Omental fat pad (tissue), 4 donors: Measurements from ENCODE around the gene MISP. TPM values are rescaled to one million over a fixed set of nuclear protein-coding genes. Genes with fewer than 3 reads are reported as not detected.

Experiments
- ATAC-seq: fragments of 150-250 bp; one replicate; pipeline ENCODE4 v1.9.1; 2016; ENCODE audit warnings: mild to moderate bottlenecking, moderate library complexity; ENCODE audit not compliant: low FRiP score
- DNase-seq: peaks from one replicate; pipeline ENCODE4 v3.0.0-alpha.2; 2019; ENCODE audit warnings: low spot score
- total RNA-seq, 4 donors: library from RNA; depleted of rRNA; stranded (reverse); fragments of >200 nt; gene quantifications; one replicate each; pipeline ENCODE4 v1.1.0, GENCODE V29; 2016
- TF ChIP-seq, protein P1 (sequence below), 3 donors: fragments of 450-650 bp; IDR thresholded peaks; one replicate each; pipeline ENCODE4 v1.5.1; 2016 to 2017; ENCODE audit warnings: antibody characterized with exemption in 3 of 3, mild to moderate bottlenecking in 3 of 3, moderate library complexity in 2 of 3

The MISP gene
- total RNA-seq, 4 donors from 2014 or later, result 1.4 to 9.6 (median 3.2) TPM; not detected in 1

DNA sequence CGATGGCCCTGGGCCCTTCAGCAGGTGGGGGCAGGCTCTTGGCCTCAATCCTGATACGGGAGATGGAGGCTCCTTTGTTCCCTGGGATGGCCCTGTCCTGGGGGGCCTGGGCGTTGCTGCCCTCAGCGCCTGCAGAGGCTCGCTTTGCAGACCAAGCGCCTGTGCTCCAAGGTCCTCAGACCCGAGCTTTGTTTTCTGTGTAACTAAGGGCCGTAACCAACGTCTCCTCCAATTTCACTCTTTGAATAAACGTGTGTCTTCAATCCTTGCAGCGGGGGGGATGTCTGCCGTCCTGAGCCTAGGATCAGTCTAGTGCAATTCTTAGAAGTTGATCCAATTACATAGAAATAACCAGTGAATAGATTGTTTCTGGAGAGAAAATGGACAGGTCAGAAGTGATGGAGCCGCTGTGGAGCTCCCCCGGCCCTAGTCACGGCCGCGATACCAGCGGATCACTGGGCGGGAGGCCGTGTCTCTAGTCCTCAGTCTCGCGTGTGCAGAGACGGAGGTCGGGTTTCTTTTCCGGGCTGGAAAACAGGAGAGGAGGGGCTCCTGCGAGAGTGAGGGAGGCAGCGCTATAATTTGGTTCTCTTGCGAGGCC, 51.7 kb downstream of the MISP start:
- DNase-seq, result no peak
- TF ChIP-seq, protein P1, sequence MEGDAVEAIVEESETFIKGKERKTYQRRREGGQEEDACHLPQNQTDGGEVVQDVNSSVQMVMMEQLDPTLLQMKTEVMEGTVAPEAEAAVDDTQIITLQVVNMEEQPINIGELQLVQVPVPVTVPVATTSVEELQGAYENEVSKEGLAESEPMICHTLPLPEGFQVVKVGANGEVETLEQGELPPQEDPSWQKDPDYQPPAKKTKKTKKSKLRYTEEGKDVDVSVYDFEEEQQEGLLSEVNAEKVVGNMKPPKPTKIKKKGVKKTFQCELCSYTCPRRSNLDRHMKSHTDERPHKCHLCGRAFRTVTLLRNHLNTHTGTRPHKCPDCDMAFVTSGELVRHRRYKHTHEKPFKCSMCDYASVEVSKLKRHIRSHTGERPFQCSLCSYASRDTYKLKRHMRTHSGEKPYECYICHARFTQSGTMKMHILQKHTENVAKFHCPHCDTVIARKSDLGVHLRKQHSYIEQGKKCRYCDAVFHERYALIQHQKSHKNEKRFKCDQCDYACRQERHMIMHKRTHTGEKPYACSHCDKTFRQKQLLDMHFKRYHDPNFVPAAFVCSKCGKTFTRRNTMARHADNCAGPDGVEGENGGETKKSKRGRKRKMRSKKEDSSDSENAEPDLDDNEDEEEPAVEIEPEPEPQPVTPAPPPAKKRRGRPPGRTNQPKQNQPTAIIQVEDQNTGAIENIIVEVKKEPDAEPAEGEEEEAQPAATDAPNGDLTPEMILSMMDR (IDR thresholded peaks at IDR 0.05), result no peak
- no peak for ATAC-seq

DNA sequence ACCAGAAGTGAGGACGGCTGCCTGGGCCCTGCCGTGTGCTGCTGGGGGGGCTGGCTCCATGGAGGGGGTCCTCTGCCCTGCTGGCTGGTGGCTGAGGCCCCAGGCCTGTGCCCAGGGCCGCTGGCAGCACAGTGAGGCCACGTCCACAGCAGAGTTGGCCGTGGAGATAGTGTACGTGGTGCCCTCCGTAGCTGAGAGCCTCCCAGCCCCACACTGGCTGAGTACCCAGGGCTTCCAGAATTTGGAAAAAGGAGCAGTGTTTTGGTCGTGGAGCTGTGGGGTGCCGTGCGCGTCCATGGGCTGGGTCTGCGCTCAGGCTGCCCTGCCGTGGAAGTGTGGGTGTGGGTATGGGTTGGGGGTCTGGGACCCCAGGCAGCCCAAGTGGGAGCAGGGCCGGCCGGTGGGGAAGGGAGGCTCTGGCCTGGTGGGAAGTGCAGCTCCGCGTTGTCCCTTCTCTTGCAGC, 52.2 kb downstream of the MISP start:
- DNase-seq, result no peak
- TF ChIP-seq, protein P1 (IDR thresholded peaks at IDR 0.05), result no peak
- ATAC-seq, result no peak

DNA sequence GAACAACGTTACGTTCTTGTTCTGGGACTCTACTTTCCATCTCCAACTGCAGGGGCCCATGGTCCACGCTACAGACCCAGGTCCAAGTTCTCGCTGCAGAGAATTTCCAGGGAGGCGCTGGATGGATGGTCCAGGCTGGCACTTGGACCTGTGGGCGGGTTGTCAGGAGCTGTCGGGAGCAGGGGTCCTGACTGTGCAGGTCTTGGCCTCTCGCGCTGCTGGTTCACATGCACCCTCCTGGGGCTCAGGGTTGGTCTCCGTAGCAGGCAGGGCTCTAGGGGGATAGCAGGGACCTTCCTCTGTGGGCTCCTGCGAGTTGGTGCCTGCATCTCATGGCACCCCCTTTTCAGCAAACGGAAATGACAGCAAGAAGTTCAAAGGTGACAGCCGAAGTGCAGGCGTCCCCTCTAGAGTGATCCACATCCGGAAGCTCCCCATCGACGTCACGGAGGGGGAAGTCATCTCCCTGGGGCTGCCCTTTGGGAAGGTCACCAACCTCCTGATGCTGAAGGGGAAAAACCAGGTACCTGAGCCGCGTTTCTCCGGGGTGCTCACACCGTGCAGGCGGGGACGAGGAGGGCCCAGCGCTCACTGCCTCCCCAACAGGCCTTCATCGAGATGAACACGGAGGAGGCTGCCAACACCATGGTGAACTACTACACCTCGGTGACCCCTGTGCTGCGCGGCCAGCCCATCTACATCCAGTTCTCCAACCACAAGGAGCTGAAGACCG, 52.9 kb downstream of the MISP start:
- DNase-seq (no peak), ATAC-seq (no peak)
- TF ChIP-seq, protein P1 (IDR thresholded peaks at IDR 0.05), result no peak

DNA sequence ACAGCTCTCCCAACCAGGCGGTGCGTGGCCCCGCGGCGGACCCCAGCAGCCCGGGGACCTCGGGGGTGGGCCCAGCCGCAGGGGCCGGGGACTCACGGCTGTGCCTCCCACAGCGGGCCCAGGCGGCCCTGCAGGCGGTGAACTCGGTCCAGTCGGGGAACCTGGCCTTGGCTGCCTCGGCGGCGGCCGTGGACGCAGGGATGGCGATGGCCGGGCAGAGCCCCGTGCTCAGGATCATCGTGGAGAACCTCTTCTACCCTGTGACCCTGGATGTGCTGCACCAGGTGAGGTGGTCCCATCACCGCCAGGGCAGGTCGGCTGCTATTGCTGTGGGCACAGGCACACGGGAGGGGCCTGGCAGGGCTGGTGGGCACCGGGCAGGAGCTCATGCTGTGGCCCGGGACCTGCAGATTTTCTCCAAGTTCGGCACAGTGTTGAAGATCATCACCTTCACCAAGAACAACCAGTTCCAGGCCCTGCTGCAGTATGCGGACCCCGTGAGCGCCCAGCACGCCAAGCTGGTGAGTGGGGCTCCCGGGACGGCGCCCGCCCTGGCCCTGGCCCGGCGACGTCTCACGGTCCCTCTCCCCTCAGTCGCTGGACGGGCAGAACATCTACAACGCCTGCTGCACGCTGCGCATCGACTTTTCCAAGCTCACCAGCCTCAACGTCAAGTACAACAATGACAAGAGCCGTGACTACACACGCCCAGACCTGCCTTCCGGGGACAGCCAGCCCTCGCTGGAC, 53.7 kb downstream of the MISP start:
- no peak for ATAC-seq
- TF ChIP-seq, protein P1 (IDR thresholded peaks at IDR 0.05), result no peak
- no peak for DNase-seq

DNA sequence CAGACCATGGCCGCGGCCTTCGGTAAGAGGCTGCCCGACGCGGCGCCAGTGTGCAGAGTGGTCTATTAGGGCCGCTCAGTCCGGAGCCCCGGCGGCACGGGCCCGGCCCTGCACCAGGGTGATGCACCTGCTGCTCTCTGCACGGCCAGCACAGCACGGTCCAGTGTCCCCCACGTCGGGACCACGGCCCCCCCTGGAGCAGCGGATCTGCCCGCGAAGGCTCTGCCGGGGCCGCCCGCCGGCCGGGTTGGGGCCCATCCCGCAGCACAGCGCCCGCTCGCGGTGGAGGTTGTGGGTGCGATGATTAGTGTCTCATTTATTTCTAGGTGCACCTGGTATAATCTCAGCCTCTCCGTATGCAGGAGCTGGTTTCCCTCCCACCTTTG, 54.2 kb downstream of the MISP start:
- DNase-seq (no peak), ATAC-seq (no peak)
- TF ChIP-seq, protein P1 (IDR thresholded peaks at IDR 0.05), result no peak

DNA sequence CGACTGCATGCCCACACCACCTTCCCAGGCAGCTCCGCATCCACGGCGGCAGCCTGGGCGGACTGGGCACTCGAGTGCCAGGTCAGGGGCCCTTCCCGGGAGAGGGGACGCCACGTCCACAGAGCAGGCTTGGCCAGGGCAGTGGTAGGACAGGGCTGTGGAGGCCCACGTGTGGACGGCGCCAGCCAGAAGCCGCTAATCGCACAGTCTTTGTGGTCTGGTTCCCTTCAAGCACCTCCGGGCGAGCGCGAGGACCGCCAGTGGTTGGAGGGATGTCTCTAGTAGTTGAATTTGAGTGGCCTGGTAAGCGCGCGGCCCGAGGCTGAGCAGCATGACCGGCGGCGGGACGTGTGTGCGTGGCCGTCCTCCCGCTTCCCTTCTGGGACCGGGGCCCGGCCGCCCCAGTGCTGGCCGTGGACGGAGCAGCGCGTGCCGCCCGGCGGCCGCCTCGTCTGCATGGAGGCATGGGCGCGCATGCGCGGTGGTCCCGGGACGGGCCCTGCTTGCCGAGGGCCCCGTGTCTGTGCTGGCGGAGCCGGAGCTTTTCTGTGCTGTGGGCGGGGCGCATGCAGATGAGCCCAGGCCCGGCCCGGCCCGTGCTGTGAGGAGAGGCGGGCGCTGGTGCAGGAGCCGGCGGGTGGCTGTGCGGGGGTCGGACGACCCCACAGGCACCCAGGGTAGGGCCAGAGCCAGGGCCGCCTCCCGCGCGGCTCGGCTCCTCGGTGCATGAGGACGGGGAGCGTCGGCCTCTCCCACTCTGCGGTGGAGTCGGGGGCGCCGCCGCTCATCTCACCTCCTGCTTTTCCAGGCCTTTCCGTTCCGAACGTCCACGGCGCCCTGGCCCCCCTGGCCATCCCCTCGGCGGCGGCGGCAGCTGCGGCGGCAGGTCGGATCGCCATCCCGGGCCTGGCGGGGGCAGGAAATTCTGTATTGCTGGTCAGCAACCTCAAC, 55.0 kb downstream of the MISP start:
- TF ChIP-seq, protein P1 (IDR thresholded peaks at IDR 0.05), result no peak
- ATAC-seq (no peak), DNase-seq (no peak)
